Peyer's patch (tissue), 4 donors: ENCODE data around the gene TP53I11.

Experiments used
- POLR2A ChIP-seq, 2 donors: fragments of 450-650 bp; IDR thresholded peaks; one replicate each; pipeline ENCODE4 v1.5.1; 2017; ENCODE audit warnings: antibody characterized with exemption in 2 of 2, mild to moderate bottlenecking in 2 of 2, moderate library complexity in 2 of 2
- TF ChIP-seq, protein P1 (sequence below), 6 experiments: fragments of 450-650 bp in 4 of 6; fragments of 200-600 bp in 2 of 6; sonication (generic) in 1 of 6; IDR thresholded peaks; one replicate each; pipeline ENCODE4 v1.5.1; 2017 to 2019; ENCODE audit warnings: antibody characterized with exemption in 6 of 6, mild to moderate bottlenecking in 3 of 6, moderate library complexity in 1 of 6

DNA sequence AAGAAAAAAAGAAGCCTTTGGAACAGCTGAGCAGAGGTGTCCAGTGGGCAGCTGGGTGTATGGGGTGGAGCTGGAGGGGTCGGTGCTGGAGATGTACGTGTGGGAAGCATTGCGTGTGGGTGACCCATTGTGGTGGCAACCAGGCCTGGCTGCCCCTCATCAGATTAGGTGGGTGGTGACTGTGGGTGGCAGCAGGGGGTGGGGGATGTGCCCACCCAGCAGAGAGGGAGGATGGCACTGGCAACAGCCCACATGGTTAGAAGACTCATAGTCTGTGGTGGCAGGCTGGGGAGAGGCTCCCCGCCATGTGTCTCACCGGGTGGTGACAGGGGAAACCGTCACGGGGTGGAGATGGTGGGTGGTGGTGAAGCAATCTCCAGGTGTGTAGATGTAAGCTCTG is 27.6 kb downstream of the TP53I11 start:
- TF ChIP-seq, protein P1, sequence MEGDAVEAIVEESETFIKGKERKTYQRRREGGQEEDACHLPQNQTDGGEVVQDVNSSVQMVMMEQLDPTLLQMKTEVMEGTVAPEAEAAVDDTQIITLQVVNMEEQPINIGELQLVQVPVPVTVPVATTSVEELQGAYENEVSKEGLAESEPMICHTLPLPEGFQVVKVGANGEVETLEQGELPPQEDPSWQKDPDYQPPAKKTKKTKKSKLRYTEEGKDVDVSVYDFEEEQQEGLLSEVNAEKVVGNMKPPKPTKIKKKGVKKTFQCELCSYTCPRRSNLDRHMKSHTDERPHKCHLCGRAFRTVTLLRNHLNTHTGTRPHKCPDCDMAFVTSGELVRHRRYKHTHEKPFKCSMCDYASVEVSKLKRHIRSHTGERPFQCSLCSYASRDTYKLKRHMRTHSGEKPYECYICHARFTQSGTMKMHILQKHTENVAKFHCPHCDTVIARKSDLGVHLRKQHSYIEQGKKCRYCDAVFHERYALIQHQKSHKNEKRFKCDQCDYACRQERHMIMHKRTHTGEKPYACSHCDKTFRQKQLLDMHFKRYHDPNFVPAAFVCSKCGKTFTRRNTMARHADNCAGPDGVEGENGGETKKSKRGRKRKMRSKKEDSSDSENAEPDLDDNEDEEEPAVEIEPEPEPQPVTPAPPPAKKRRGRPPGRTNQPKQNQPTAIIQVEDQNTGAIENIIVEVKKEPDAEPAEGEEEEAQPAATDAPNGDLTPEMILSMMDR (IDR thresholded peaks at IDR 0.05) = no peak
- TF ChIP-seq POLR2A (IDR thresholded peaks at IDR 0.05) = no peak
